ENCODE data around the gene ADAMTS18. TPM values are rescaled to one million over a fixed set of nuclear protein-coding genes. Genes with fewer than 3 reads are reported as not detected.

Gene ADAMTS18
- total RNA-seq, 1 donor from 2014 or later = not detected

DNA sequence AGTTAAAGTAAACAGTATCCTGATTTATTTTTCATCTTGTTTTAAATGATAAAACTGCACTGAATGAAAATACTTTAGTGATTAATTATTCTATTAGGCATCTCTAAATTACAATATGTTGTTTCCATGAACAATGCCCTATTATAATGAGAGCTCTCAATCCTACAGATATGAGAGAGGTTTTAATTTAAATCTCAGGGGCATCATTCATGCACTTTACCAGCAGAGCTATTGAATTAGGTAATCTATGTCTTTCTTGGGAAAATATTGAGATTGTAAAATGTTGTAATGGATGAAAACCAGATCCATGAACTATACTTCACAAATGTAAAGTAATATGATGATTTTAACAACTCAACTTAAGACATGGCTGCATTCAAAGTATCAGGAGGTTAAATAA lies 103.8 kb downstream of the ADAMTS18 start:
- intact Hi-C loops (cut with micrococcal nuclease) = no loop called here

GRCh38 chr16:77330332-77331042 lies 104.3 kb downstream of the ADAMTS18 start:
- intact Hi-C loops (cut with micrococcal nuclease) = loop anchor here (1.0 kb wide), 1 partner anchor 22 kb away; no protein-coding TSS in a partner anchor

- intact Hi-C loops (cut with micrococcal nuclease) = no loop called here
These were observed 106.1 kb downstream of the ADAMTS18 start for GRCh38 chr16:77328768-77329167.

- intact Hi-C loops (cut with micrococcal nuclease) = no loop called here
These were observed 106.6 kb downstream of the ADAMTS18 start for GRCh38 chr16:77328274-77328673.

DNA sequence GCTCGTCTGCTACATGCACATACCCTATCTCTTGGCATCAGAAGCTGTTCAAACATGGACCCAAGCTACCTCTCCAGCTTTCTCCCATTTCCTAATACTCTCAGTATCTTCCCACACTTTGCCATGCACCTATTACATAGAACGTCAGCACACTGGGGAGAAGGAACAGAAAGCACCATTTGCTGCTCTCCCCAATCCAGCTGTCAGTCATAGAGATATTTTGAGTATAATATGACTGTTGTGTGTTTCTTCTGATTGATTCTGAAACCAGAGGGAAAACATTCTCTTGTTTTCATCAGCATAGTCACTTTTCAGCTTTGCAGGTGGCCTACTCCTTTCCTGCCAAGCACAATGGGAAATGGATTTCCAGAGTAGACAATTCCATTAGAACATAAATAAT lies 107.1 kb downstream of the ADAMTS18 start:
- intact Hi-C loops (cut with micrococcal nuclease) = no loop called here

GRCh38 chr16:77324729-77325128 lies 110.1 kb downstream of the ADAMTS18 start:
- intact Hi-C loops (cut with micrococcal nuclease) = no loop called here

GRCh38 chr16:77323695-77324094 lies 111.1 kb downstream of the ADAMTS18 start:
- intact Hi-C loops (cut with micrococcal nuclease) = no loop called here

- intact Hi-C loops (cut with micrococcal nuclease) = no loop called here
These were observed 112.1 kb downstream of the ADAMTS18 start for GRCh38 chr16:77322757-77323156.

GRCh38 chr16:77317059-77317458 lies 117.8 kb downstream of the ADAMTS18 start:
- intact Hi-C loops (cut with micrococcal nuclease) = no loop called here

DNA sequence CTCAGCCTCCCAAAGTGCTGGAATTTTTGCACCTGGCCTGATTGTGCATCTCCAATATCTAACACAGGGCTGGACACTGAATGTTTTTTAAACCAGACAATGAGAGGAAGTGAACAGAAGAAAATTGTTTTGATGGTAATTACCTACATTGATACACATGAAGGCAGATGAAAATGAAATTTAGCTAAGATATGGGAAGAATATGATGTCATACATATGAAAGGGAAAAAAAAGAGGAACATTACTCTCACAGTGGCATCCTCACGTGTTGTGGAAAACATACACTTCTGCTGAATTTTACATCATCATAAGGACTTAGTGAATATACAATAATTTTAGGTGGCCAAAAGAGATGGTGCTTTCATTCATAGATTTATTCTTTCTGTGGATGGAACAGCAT lies 124.0 kb downstream of the ADAMTS18 start:
- intact Hi-C loops (cut with micrococcal nuclease) = no loop called here

DNA sequence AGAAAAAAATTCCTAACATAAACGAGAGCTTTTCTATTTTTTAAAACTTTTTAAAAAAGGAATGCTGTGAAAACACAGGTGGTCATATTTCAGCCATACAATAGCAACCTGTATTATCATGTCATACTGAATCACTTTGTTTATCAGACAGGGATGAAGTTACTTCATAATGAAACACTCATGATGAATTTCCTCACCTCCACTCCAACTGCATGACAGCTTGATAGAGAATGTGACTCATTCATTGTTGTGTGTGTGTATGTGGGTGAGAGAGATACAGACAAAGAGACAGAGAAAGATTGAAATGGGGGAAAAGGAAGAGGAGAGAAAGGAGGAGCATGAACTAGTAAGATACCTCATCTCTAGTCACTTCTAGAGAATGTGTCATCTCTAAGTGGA lies 126.7 kb downstream of the ADAMTS18 start:
- intact Hi-C loops (cut with micrococcal nuclease) = loop anchor here (1.0 kb wide), 1 partner anchor 22 kb away; no protein-coding TSS in a partner anchor

DNA sequence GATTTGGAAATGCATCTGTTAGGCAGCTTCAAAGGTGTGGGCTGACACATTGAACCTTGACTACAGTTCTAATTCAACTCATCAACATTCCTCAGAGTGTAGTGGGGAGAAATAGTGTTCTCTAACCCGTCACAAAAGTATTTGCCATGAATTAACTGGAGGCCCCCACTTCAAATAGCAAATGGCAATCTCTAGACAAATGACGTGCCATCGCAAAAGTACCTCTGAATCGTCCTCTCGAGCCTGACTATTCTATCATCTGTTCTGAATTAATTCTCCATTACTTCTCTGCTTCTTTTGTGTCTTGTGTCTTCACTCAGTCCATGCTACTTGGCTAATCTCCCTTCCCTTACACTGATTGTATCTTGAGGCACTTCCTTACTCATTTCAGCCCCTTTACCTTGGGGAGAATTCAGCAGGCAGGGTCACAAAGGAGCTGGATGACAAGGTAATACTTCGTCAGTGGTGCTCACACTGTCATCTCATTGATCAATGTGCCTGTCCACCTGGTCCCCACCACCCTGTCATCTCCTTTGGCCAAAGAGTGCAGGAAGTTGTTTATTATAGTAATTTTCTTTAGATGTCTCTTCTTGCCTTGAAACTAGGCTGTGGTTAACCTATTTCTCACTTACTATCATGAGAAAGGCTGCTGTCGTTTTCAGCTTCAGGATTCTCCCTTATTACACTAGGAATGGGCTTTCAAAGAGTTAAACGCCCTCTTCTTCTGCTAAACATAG lies 127.2 kb downstream of the ADAMTS18 start:
- intact Hi-C loops (cut with micrococcal nuclease) = loop anchor here (1.0 kb wide), 1 partner anchor 23 kb away; no protein-coding TSS in a partner anchor

DNA sequence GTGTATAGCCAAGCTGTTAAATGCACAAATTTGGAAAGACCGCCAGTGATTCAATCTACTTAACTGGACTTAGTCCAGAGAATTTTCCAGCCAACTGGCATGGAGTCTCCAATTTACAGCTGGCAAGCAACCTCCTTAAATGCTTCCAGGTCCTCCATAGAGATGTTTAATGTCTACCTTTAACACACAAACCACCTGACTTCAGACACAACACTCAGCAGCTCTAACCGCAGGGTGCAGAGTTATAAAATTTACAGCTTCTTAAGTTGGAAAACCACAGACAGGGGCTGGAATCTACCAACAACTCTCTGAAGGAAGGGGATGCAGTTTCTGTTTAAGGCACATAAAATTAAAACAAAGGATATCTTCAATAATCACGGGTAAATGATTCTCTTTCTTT lies 128.8 kb downstream of the ADAMTS18 start:
- intact Hi-C loops (cut with micrococcal nuclease) = no loop called here

DNA sequence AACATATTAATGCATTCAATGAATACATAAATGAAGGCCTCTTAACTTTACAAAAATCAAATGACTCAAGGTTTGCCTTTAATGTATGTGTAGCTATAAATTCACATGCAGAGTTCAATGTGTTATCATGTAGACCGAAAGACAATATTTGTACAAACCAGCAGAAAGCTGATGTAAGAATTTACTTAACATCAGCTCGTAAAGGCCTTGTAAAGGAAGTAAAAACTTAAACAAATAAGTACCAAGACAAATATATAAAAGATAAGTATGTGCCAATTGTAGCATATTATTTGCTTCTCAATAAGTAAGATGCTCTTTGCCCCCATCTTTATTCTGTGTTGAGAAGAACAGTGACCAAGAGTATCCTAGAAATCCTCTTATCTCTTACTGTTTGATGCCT lies 130.0 kb downstream of the ADAMTS18 start:
- intact Hi-C loops (cut with micrococcal nuclease) = no loop called here

- intact Hi-C loops (cut with micrococcal nuclease) = no loop called here
These were observed 130.7 kb downstream of the ADAMTS18 start for GRCh38 chr16:77304134-77304533.

DNA sequence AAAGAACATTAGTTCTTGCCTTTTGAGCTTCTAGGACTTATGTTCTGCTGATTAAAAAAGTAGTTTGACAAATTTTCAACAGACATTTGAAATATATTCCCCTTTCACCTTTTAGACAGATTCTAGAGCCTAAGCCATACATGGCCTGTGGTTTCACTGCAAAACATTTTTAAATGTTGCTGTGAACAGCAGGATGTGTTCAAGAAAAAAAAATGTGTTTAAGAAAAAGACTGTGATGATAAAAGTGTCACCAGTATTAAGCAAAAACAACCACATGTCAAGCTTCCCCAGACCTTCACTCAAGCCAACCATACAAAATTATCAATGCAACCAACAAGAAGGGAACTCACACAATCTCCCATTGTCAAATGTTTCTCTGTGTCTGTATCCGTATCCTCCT lies 132.2 kb downstream of the ADAMTS18 start:
- intact Hi-C loops (cut with micrococcal nuclease) = no loop called here

GRCh38 chr16:77302249-77302648 lies 132.6 kb downstream of the ADAMTS18 start:
- intact Hi-C loops (cut with micrococcal nuclease) = no loop called here

- intact Hi-C loops (cut with micrococcal nuclease) = no loop called here
These were observed 134.6 kb downstream of the ADAMTS18 start for GRCh38 chr16:77300256-77300655.

DNA sequence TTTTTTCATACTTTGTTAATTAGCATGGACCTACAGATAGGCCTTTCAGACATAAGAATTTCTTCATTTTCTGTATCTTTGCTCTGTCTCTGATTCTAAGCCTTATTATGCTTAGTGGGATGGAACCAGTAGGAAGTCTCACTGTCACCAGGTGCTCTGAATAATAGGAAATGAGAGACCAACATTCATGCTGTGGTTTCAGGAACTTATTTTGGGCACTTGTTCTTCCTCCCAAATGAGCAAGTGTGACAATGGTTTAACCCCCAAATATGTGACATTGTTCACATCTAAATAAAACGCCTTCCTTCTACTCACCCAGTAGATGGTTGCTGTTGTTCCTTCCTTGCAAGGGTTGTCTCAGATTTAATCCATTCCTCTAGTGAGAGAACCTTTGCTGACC lies 135.4 kb downstream of the ADAMTS18 start:
- intact Hi-C loops (cut with micrococcal nuclease) = no loop called here

- intact Hi-C loops (cut with micrococcal nuclease) = no loop called here
These were observed 136.1 kb downstream of the ADAMTS18 start for GRCh38 chr16:77298418-77299360.

DNA sequence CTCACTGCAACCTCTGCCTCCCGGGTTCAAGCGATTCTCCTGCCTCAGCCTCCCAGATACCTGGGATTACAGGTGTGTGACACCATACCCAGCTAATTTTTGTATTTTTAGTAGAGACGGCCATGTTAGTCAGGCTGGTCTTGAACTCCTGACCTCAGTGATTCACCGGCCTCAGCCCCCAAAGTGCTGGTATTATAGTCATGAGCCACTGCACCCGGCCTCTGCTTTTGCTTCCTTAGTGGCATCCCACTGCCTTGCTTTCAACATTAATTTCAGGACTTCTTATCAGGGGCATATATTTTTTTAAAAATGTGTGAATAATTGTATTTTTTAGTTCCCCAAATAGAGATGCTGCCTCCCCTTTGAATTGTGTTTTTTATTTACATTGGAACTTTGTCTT lies 136.8 kb downstream of the ADAMTS18 start:
- intact Hi-C loops (cut with micrococcal nuclease) = no loop called here

DNA sequence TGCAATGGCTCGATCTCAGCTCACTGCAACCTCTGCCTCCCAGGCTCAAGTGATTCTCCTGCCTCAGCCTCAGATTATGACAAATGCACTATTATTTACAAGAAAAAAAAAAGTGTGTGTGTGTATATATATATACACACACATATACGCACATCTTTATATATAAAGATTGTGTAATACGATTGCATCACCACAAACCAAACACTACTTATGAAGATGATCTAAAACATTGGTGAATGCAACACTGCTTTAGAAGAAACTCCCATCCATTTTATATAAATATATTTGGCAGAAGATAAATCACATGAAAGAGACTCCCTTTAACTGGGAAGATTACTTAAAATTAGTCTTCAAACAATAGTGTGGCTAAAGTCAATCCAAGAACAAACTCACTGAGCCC lies 138.9 kb downstream of the ADAMTS18 start:
- intact Hi-C loops (cut with micrococcal nuclease) = no loop called here
